ENCODE results near the gene RANBP3. TPM values are rescaled to one million over a fixed set of nuclear protein-coding genes. Genes with fewer than 3 reads are reported as not detected.

Gene RANBP3
- total RNA-seq, 1 experiment from 2014 or later = 62.4 TPM

GRCh38 chr19:5995606-5996005, 17.7 kb upstream of the RANBP3 start:
- no peaks in the 10 kb centered on the region for H4K20me1 ChIP-seq (ENCODE audit: insufficient read depth)
- TF ChIP-seq, protein P1, sequence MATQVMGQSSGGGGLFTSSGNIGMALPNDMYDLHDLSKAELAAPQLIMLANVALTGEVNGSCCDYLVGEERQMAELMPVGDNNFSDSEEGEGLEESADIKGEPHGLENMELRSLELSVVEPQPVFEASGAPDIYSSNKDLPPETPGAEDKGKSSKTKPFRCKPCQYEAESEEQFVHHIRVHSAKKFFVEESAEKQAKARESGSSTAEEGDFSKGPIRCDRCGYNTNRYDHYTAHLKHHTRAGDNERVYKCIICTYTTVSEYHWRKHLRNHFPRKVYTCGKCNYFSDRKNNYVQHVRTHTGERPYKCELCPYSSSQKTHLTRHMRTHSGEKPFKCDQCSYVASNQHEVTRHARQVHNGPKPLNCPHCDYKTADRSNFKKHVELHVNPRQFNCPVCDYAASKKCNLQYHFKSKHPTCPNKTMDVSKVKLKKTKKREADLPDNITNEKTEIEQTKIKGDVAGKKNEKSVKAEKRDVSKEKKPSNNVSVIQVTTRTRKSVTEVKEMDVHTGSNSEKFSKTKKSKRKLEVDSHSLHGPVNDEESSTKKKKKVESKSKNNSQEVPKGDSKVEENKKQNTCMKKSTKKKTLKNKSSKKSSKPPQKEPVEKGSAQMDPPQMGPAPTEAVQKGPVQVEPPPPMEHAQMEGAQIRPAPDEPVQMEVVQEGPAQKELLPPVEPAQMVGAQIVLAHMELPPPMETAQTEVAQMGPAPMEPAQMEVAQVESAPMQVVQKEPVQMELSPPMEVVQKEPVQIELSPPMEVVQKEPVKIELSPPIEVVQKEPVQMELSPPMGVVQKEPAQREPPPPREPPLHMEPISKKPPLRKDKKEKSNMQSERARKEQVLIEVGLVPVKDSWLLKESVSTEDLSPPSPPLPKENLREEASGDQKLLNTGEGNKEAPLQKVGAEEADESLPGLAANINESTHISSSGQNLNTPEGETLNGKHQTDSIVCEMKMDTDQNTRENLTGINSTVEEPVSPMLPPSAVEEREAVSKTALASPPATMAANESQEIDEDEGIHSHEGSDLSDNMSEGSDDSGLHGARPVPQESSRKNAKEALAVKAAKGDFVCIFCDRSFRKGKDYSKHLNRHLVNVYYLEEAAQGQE (IDR thresholded peaks at IDR 0.05; ENCODE audit: low read depth) = no peak
- TF ChIP-seq FOSL1 (IDR thresholded peaks at IDR 0.05; ENCODE audit: low read depth) (no peak), SIN3A (IDR thresholded peaks at IDR 0.05; ENCODE audit: low read depth) (no peak), POLR2A (IDR thresholded peaks at IDR 0.05; ENCODE audit: borderline replicate concordance, extremely low read depth, insufficient read depth, insufficient read length) (no peak), CTCF (IDR thresholded peaks at IDR 0.05 in 2 of 3, conservative IDR thresholded peaks at IDR 0.05 in 1 of 3; ENCODE audit: borderline replicate concordance in 1 of 3, insufficient read depth in 1 of 3, low read depth in 2 of 3, low read length in 2 of 3) (no peak), CEBPB (IDR thresholded peaks at IDR 0.05; ENCODE audit: low read depth) (no peak), SP1 (IDR thresholded peaks at IDR 0.05; ENCODE audit: low read depth) (no peak), JUND (IDR thresholded peaks at IDR 0.05) (no peak), ELF1 (IDR thresholded peaks at IDR 0.05; ENCODE audit: borderline replicate concordance, low read depth) (no peak), SRF (IDR thresholded peaks at IDR 0.05; ENCODE audit: low read depth) (no peak), EGR1 (IDR thresholded peaks at IDR 0.05; ENCODE audit: low read depth) (no peak)
- DNase-seq (ENCODE audit: low read depth, low spot score) (no peak), ATAC-seq (no peak)
- intact Hi-C loops (cut with micrococcal nuclease) = no loop called here
- H3K4me2 ChIP-seq (ENCODE audit: low read length) = no peak overlapping the region
- no peaks in the 10 kb centered on the region; a peak in 1 of 4 replicates for H3K4me1 ChIP-seq (ENCODE audit: control insufficient read depth in 1 of 2, insufficient read depth in 2 of 2, low read length in 2 of 2)
- ChIA-PET POLR2A (no interaction called here), CTCF (no interaction called here), RAD21 (ENCODE audit: low non-redundant PET in 1 of 2, low total read pairs in 2 of 2, uncharacterized antibody in 2 of 2, unreplicated experiment in 2 of 2) (no interaction called here)
- no TSS peak for BruUV-seq (replicated peaks)
- H3K9me2 ChIP-seq (ENCODE audit: insufficient read depth) = no peaks in the 10 kb centered on the region
- no peaks in the 10 kb centered on the region for H3K36me3 ChIP-seq (ENCODE audit: control insufficient read depth in 1 of 2, insufficient read depth in 2 of 2, low read length in 2 of 2)
- H3K27ac ChIP-seq (ENCODE audit: low read depth, low read length) = no peak overlapping the region
- H3K27me3 ChIP-seq (ENCODE audit: insufficient read depth, low read length) = no peaks in the 10 kb centered on the region
- H3K9me3 ChIP-seq (ENCODE audit: control insufficient read depth in 1 of 2, insufficient read depth in 1 of 2, low read depth in 1 of 2, low read length in 2 of 2) = no peaks in the 10 kb centered on the region
- no peak overlapping the region for H2AFZ ChIP-seq (ENCODE audit: low read depth, low read length, poor library complexity, severe bottlenecking)
- no peak overlapping the region for H3K9ac ChIP-seq (ENCODE audit: low read length)
- H3K4me3 ChIP-seq (replicated peaks in 1 of 2; ENCODE audit: low read depth in 1 of 2, low read length in 2 of 2) = no peak overlapping the region
- H3K79me2 ChIP-seq (ENCODE audit: insufficient read depth, low read length) = no peaks in the 10 kb centered on the region

Data from HCT116 (cell line).